GM18499 (cell line): ENCODE data around the gene STK24.

Experiments
- ATAC-seq: cut with Tn5 transposase; IDR thresholded peaks from one replicate; pipeline ENCODE4 v1.9.1; 2021; ENCODE audit warnings: moderate number of reproducible peaks; ENCODE audit not compliant: insufficient read depth, unreplicated experiment

The STK24 gene

DNA sequence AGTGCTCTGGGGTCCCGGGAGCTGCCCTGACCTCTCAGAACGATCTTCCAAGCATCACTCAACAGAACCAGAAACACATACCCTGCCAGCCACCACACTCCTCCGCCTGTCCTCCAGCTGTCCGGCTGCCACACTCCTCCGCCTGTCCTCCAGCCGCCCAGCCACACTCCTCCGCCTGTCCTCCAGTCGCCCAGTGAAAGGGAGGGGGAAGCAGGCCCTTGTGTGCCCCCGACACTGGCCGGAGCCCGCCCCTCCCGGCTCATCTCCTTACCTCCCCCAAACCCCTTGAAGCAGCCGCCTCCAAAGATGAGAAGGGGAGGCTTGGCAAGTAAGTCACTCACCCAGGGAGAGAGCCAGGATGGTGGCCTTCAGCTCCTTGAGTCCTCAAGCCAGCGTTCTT, 40.2 kb downstream of the STK24 start:
- ATAC-seq: no peak

DNA sequence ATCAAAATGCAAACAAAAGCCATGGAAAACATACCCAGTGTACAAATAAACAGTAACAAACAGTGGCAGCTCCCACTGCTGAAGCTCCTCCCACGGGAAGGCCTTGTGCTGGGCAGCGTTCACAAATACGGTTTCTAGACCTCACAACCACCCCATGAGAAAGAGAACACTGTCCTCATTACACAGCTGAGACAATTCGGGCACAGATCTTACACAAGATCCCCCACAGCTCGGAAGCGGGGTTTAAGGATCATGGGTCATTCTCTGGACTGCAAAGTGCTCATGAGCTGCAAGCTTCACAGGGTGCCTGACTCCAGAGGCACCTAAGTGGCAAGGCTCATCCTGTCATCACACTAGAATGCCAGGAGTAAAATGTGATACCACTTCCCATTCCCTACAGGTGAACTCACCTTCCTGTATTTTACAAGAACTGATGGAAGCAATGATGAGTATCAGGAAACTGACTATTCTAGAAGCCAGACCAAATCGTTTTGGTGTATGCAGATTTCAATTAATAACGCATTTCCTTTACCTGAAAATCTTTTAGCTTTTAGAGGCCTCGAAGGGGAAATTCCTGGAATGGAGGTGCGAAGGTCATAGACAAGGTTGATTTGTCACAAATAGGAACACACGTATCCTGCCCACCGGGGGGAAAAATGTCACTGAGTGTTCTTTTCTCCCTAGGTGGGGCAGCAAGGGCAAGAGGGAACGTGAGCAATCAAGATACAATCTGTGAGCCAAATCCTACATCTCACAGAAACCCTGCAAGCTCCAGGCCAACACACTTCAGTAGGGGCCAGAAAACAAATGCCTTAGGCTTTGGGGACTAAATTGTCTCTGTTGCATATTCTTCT, 41.2 kb downstream of the STK24 start:
- no peak for ATAC-seq

DNA sequence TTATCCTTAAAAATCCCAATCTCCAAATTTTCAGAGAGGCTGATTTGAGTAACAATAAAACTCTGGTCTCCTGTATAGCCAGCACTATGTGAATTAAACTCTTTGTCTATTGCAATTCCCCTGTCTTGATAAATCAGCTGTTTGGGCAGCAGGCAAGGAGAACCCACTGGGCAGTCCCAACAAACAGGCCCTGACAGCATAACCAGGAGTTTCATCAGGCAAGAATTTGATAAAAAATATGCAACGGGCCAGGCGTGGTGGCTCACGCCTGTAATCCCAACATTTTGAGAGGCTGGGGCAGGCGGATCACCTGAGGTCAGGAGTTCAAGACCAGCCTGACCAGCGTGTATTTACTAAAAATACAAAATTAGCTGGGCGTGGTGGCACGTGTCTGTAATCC, 42.1 kb downstream of the STK24 start:
- no peak for ATAC-seq

DNA sequence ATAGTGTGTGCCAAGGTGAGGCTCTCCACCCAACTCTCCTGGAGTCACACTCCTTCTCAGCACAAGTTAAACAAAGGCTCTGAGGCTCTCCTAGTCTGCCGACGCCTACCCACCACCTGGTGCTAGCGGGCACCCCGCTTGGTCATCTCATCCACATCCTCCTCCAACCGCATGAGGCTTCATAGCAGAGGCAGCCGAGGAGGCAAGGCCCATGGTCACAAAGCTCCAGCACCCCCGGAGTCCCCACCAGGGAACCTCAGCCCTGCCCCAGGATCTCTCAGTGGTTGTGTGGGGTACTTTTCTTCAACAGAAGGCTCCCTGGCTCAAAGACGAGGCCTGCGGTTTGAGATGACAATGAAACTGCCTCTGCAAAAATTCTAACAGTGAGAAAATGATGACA, 43.0 kb downstream of the STK24 start:
- ATAC-seq: no peak

DNA sequence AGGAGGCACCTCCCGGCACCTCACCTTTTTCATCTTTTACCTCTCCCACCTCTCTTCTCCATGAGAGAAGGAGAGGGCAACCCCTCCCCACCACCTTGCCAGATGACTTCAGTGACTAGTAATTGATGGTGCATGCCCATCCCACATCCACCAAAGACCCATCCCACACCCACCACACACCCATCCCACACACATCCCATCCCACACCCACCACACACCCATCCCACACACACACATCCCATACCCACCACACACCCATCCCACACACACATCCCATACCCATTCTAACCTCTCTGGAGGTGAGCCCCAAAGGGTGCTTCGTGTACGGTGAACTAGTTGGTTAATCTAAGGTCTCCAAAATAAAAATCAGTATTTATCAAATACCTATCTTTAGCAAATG, 44.7 kb downstream of the STK24 start:
- no peak for ATAC-seq

DNA sequence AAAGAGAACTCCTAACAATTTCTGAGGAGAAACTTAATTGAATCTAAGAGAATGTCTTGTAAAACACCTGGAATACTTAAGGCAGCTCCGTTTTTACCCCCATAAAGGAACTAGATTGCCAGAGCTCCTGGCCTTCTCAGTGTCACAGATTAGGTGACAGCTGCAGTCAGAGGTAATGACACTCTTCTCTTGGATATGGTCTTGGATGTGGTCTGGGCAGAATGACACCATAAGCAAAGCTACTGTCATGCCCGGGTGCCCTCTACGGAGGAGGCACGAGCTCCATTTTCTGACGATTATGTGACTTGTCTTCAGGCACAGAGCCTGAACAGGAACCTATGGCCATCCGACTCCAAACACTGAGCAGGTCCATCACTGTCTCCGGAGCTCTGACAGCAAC, 46.7 kb downstream of the STK24 start:
- no peak for ATAC-seq

DNA sequence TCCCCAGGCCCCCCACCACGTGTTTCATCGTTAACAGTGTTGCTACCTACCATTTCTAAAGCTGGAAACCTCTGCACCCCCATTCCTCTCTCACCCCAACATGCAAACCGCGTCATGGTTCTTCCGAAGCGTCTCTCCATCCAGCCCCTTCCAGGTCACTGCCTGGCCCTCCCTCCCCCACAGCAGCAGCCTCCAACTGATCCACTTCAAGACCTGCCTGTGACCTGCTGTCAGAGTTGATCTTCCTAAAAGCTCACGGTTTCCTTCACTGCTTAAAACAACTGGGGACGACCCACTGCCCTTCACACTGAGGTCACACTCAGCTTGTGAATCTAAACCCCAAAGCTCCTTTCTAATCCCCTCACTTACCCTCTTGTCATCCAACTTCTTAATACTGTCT, 47.7 kb downstream of the STK24 start:
- no peak for ATAC-seq

DNA sequence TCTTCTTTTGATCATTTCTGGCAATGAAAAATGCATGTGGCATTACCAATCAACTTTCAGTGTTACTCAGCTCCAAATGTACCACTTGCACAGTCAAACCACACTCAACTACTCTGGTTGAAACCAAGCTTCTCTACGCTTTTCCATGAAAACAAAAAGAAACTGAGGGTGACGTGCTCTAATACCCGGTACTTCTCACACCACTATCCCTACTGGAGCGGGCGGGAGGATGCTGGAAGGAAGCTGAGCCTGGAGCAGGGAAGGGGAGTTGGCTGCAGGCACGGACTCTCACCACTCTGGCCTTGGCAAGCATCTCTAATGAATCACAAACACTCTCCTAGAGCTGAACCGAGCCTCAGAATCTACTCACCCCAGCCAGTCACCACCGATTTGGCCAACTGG, 48.2 kb downstream of the STK24 start:
- no peak for ATAC-seq

DNA sequence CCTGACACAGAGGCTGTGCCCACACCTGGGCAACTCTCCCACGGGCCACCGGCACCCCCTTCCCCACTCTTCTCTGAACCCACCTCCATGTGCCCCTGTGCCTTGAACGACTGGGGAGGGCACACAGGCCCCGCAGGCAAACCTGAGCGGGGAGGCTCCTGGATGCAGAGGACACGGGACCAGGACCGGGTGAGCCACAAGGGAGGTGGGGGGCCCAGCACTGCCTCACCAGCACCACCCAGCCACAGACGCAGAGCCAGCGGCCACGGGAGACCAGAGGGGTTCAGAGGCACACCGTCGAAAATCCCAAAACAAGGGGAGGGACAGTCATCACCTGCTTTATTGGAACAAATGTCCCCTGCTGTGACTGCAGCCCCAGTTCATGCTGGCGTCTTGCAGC, 49.4 kb downstream of the STK24 start:
- ATAC-seq: no peak

DNA sequence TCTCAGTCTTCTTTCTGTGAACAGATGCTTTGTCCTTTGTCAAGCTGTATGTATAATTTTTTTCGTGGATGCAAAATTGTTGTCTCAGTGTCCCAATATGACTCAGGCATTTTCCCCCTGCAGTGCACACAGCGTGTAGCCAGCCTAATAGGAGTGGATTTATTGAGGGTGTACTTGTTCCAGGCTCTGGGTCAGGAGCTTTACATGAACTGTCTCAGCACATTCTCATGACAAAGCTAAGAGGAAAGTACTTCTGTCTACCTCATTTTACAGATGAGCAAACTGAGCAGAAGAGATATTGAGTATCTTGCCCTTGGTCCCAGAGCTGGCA, 50.8 kb downstream of the STK24 start:
- no peak for ATAC-seq

DNA sequence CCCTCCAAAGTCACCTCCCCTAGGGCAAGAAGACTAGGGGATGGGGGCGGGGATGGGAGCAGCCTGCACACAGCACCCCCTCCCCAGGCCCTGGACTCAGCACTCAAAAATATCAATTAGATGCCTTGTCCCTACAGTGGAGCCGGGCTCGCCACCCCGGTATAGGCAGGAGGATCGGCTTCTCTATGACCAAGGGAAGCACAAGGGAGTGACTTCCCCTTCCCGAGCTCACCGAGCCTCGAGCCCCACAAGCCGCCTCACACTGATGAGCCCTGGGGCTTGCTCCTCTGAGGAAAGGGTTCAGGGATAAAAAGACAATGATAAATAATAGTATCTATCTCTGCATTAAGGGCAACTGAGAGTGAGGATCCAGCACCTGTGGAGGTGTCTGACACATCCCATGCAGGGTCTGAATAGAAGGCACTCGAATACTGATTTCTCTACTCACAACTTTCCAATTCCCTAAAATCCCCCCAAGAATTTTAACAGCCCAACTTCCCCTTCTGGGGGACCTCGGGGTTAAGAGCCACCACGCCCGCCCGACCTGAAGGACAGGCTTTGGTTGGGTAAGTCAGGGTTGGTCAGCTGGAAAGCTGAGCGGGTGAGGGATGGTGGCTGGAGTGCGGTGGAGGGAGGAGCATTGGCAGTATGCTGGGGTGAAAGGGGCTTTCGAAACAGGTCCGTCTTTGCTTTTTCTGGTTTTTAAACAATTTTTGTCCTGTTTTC, 51.3 kb downstream of the STK24 start:
- no peak for ATAC-seq

DNA sequence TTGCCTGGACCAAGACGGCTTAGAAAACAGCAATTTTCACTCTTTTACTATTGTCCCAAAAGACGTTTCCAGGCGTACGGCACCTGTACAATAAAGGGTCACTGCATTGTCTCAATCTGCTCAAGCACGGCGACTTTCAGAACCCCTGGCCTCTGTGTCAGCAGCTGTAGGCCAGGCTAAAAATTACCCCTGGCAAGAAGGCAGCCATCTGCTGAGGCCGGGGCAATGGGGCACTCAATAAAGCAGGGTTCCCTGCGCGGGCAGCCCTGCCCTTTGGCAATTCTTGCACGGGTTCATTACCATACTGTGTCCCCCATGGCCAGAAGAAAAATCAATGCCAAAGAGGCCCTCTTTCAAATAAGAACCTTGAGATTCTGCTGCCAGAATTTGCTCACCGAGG, 52.1 kb downstream of the STK24 start:
- ATAC-seq: no peak

DNA sequence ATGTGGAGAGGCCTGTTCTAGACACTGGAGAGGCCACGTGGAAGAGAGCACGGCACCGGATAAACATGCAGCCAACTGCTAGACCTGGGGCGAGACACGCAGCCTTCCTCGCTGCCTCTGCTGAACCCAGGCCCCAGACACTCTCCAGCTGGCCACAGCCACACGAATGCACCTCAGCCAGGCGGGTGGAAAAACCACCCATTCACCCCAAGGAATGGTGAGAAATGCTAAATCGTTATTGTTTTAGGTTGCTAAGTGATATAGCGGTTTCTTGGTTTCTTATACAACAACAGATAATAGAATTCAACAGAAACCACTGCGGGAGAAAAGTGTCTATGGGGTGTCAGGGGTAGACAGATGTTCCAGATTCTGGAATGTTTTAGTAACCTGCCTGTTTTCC, 52.5 kb downstream of the STK24 start:
- no peak for ATAC-seq

DNA sequence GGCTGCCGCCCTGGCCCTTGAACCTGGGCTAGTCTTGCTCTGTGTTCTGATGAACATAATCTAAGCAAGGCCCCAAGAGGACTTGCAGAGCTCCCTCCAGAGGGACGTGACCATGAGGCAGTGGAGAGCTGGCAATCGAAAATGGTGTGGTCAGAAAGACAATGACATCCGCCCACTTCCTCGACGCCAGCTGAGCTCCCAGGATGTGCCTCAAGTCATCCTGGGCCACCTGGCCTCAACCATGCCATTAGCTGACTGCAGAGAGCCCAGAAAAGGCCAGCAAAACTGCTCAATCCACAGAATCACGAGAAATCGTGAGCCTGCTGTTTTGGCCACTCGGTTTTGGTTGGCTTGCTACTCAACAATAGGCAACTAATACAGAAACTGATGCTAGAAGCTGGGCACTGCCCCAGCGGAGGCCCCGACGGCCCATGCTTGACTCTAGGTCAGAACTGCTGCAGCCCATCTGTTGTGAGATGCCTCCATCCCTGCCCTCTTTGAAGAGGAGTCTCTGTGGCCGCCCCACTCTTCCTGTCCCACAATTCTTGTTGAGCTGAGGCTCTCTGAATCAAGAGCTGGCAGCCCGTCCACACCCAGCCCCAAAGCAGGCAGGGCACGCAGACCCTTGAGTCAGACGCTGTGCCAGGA, 53.3 kb downstream of the STK24 start:
- peak; percentile 43 for ATAC-seq

DNA sequence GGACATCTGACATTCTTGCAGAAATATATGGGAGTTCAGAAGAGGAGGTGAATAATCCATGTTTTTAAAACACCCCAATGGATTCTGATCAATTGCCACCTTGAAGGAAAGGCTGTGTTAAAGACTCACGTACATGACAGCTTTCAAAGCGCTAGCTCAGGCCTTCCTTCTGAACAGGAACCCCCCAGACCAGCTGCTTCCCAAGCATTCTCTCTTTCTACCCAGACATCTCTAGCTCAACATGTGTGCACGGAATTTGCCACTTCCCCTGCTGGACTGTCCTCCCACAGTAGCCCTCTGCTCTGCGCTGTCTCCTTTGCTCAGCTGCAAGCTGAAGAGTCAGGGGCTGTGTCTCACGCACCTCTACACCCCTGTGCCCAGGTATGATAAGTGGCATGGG, 54.5 kb downstream of the STK24 start:
- no peak for ATAC-seq

DNA sequence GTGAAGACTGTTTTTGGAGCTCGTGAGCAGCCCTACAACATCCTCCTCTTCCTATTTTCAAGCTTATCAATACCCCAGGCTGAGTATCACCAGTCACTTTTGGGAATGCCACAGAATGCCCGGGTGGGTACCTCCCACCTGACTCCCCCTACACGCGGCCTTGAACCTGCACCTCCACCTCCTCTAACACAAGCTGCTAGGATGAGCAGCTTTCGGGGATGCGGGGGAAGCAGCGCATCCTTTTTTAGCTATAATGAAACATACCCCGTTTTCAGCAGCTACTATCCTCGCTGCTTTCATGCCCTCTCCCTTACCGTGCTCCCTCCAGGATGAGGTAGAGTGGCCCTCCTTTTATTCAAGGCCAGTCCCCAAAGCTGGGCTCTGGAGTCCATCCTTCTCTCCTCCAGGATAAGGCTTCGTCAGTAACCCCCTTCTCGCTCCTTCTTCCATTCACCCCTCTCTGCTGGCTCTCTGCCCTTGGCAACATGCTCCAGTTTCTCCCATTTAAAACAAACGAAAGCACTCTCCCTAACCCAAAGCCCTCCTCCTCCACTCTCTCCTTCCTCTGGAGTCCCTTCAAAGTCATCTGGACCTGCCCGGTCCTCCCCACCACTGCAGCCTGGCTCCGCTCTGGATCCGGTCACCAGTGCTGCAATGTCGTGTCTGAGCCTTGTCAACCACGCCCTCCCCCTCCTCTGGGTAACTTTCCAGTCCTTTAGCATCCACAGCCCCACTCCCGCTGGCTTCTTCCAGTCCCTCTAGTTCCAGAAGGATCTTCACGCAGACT, 55.3 kb downstream of the STK24 start:
- no peak for ATAC-seq

DNA sequence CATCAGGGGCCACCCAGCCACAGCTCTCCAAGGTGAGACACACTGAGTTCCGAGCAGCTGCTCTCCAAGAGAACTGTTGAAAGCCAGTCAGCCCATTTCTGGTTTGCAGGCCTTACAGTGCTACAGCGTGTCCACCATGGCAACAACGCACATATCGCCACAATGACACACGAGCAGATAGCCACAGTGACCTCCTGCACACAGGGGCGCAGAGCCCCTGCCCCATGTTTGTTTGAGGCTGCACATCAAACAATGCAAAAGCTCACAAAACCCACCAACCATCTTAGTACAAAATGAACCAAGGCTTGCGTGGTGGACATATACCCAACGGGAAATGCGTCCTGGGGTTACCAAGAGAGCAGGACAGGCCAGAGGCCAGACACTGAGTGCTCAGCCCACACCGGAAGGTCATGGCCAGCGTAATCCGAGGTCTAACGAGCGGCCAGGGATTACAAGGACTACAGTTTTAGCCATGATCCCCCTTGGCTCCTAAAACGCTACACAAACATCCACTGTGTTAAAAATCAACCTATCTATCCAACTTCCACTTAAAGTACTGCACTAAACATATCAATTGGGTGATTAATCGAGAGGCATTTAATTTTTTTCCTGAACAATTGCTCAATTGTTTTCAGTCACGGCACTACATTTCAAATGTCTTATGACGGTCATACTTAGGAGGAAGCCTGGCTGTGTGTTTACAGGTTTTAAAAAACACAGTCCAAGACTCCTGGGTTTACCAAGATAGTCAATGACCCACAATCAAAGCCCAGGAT, 56.0 kb downstream of the STK24 start:
- ATAC-seq: no peak

DNA sequence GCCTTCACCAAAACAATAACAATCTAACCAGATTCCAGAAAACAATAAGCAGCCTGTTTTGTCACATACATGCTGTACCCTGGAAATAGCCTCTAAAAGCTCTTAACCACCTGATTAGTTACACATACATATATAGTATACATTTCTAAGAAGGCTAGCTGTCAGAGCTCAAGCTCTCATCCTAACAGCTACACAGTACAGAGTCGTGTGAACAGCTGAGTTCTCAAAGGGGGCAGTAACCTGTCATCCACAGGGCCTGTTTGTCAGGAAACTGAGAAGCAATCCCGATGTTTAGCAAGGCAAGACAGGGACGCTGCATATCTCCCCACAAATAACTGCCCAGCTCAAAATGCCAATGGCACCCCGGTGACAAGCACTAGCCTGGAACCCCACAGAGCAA, 56.9 kb downstream of the STK24 start:
- ATAC-seq: no peak

DNA sequence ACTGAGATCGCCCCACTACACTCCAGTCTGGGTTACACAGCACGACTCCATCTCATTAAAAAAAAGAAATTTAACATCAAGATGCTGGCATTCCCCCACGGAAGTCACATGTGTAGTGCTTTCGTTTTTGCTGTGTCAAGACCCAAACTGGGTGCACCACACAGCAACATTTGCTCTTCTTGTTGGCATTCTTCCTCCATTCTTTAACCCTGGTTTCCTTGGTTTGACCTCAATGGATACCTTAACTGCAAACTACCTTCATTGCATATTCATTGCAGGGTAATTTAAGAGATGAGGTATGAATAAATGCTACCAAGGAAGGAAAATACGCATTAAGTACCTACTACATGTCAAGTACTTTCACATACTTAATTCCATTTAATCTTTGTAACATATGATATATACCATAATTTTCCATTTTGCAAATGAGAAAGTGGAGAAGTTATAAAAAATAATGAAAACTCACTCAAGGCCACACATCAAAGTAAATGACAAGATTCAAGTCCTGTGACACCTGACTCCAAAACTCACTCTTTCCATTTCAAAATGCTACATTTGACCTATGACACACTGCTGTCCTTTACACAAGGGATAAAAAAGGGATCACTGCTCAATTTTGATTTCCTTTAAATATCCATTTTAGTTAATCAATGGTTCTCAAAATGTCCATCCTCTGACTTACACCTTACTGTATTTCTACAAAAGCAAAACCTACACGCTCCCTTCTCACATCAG, 59.2 kb downstream of the STK24 start:
- no peak for ATAC-seq
